Activated gamma-delta T cell (primary cell): ENCODE results near the gene SLC35A1.
A peak's percentile ranks its signal among the peaks of the same experiment; 100 is the strongest.
"Not testable (repeated sequence)": the region's sequence is repeated elsewhere in the genome, so short reads cannot be mapped to it uniquely, and the experiment has no call there.

Source experiments
- DNase-seq: peaks from one replicate; lab custom pipeline; 2025; lab: John Stamatoyannopoulos, UW
- total RNA-seq, 2 donors: gene quantifications; one replicate each; lab custom pipeline; 2026; lab: John Stamatoyannopoulos, UW

SLC35A1 gene, protein sequence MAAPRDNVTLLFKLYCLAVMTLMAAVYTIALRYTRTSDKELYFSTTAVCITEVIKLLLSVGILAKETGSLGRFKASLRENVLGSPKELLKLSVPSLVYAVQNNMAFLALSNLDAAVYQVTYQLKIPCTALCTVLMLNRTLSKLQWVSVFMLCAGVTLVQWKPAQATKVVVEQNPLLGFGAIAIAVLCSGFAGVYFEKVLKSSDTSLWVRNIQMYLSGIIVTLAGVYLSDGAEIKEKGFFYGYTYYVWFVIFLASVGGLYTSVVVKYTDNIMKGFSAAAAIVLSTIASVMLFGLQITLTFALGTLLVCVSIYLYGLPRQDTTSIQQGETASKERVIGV
- 14.0 to 14.4 reads per million in 2 donors for total RNA-seq

DNA sequence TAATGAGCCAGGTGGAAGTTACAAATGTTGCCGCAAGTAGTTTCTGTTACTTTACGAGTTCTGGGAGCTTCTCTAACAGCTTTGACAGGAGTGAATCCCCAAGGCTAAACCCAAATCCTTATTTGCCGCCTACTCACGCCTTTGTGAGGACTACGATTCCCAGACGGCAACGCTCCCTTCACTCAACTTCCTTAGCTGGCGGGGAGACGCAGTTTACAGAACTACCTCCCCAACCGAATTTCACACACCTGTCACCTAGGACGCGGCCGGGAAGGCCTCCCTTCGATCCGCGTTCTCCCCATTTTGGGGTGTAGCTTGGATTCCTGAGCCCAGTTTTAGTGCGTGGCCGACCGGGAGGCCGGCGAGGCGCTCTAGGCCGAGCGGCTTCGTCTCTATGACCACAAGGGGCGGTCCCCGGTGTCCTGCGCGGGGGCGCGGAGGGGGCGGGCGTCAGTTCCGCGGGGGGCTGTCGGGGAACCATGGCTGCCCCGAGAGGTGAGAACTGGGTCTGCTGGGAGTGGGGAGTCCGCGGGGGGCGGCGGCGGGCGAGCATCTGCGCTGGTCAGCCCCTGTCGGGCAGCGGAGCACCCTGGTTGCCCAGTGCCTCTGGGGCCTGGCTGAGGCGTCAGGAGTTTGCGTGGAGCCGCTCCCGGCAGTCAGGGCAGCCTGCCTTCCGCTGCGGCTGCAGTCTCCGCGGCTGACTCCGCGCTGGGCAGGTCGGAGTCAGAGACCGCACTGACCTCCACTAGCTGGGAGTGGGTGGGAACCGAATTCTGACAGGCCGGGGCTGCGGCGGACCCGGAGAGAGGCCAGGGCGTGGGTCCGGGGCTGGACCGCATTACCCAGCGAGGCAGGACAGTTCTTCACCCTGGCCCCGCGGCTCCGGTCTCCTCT, at the start of gene SLC35A1:
TSS of gene SLC35A1 (plus strand) at position 450 of the 894 bp plus-strand sequence. CDS start at position 480, 30 bp downstream.
- DNase-seq: peak; percentile 62

DNA sequence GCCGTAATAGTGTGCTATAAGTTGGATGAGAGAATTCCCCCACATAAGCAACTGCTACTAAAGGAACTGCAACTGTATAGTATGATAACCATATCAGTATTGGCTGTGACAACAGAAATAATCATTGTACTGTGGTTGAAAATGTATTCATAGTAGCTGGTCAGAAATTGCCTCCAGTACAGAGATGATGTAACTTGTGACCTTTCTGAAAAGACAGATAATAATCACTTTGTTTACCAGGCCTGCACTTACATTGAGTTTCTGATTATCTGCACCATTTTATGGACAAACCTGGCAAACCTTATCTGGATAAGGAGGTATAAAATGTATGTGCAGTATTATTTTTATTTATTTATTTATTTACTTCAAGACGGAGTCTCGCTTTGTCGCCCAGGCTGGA, 46.0 kb upstream of the SLC35A1 start:
- DNase-seq: no peak

DNA sequence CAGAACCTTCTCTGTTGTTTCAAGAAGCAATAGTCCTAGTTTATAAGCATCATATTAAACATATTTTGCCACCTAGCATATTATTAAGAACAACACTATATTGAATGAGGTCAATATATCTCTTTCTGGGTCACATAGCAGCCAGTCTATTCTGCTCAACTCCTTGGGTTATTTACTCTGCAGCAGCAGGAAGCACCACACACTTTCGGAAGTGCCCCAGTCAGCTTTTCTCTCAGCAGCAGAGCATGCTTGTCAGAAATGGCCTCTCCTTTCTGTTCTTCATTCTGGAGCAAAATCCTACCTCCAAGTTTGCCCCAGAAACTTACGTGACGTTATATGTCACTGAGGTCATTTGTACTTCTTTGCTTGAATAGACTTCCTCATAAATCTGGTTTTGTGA, 42.3 kb upstream of the SLC35A1 start:
- DNase-seq: no peak

DNA sequence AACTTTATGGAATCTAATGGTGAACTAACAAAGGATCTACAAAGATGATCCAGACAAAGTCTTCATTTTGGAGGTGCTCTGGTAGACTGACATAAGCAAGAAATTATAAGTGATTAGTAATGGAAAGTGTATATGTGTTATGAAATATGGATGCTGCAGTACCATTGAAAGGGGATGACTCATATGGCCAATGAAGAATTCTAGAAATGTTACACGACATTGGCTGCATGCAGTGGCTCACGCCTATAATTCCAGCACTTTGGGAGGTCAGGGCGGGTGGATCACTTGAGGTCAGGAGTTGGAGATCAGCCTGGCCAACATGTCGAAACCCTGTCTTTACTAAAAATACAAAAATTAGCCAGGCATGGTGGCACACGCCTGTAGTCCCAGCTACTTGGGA, 41.5 kb upstream of the SLC35A1 start:
- DNase-seq: no peak

DNA sequence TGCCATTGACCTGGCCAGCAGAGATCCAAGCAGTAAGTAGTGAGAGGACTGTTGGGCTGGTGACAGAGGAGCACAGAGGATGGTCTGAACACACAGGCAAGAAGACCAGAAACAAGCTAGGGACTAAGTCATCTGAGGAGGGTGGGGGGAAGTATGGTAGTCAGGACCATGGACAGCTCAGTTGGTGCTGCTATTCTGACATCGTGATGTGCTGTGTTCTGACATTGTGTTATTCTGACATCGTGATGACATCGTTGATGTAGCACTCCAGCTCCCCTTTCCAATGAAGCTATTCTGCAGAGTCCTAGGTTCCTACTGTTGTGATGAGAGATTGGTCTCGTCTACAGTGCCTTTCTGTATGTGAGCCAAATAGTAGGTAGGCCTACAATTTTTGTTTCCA, 36.3 kb upstream of the SLC35A1 start:
- DNase-seq: no peak

DNA sequence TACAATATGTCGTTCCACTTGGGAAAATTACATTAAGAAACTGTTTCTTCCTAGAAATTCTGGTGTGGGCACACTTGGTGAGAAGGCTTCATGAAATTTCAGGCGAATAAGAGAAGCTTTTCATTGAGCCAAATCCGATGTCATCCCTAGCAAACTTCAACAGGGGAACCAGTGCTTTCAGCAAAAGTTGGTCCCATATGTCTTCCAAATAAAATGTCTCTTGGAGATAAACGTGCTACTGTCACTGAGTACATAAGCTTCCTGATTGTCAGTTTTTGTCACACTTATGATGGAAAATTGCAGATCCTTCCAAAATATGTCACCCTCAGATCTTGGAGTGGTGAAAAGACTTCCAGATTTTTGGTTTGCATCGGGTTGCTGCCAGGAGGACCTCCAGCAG, 31.1 kb upstream of the SLC35A1 start:
- no peak for DNase-seq

DNA sequence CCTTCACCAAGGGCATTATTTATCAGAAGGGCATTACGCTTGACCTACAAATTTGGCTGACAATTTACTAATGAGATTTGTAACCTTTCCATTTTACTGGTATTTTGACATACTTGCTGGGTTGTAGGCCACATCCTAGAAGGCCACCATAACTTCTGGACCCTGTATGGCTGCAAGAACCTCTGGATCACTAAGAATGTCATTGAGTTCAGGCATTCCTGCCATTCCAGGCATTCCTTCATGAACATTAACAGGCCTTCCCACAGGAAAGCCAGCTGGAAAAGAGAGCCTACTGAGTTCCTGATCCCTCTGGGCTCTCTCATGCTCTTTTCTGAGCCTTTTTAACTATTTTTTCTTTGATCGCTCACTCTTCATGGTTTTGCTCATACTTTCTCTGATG, 28.4 kb upstream of the SLC35A1 start:
- DNase-seq: no peak

DNA sequence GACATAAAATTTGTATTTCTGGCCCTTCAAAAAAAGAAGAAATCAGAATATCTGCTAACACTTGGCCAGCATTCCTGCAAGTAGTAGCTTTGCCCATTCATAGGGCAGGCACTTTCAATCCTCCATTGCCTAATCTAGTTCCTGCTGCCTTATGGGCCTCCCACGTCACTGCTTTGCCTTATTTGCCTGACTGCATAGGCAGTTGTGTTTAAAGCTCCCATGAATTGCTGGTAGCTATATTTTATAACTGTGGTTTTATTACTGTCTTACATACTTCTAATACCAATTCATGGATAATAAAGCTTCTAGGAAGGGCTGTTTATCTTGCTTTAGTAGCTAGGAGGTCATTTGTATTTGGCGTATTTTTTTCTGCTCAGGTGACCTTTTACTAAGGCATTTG, 7.7 kb upstream of the SLC35A1 start:
- DNase-seq: no peak

DNA sequence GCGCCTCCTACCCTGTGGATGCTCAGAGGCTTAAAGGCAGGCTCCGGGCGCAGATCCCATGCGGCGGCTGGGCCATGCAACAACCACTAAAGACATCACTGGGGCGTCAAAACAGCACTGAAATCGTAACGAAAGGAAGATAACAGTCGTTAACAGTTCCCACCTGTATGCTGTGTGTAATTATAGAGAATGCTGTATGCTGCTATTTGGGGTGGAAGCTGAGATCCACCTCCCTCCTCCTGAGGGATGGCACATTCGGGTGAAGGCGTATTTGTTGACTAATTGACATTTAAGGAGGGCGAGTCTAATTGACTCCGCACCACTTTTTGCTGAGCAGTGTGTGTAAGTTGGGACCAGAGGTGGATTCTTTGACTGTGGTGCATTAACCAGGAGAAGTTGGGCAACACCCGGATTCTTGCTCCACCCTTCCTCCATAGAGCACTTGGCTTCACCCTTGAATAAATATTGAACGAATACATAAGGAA, 687 bp downstream of the SLC35A1 start:
- DNase-seq: no peak

DNA sequence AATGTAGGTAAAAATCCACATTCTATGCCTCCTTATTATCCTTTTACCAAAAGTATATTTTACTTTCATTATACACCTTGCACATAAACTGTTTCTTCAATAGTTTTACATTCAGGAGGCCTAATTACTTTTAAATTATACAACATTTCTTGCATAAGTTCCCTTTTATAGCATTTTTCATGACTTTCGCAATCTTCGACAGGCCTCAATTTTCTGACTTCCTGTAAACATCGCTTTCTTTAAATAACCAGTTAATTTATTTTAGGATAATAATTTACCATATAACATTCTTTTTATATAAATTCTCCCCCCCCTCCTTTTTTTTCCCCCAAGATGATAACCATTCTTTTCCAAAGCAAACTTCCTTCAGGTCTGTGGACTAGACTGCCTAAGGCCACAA, 9.2 kb downstream of the SLC35A1 start:
- DNase-seq: no peak

DNA sequence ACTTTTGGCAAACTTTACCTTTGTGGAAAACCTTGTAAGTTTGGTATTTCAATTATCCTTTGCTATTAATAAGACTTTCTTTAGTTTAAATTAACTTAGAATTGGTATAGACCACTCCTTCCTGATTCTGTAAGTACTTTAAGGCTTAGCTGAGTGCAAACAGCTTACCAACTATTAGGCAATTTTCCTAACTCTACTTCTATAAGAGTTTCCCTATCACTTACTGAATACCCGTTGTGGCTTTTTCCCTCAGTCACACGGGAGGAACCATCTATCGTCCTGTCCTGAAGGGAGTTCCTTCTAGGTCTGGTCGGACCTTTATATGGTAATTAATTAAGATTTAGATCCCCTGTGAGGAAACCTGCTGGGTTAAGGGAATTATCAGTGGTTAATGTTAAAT, 9.6 kb downstream of the SLC35A1 start:
- no peak for DNase-seq

DNA sequence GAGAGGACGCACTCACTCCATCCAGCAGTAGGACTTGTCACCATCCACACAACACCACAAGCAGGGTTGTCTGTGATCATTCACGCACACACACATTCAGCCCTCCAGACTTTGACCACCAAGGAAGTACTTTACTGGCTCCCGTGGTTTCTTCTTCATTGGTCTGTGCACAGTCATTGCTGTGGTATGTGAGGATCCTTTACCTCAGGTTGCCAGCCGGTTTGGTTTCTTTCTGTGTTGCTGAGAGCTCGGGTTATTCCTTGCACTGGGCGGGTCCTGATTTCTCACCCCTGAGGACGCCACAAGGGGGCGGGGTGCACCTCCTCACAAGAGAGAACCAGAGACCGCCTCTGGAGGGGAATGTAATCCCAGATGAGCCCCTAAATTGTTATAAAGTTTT, 11.2 kb downstream of the SLC35A1 start:
- DNase-seq: no peak

DNA sequence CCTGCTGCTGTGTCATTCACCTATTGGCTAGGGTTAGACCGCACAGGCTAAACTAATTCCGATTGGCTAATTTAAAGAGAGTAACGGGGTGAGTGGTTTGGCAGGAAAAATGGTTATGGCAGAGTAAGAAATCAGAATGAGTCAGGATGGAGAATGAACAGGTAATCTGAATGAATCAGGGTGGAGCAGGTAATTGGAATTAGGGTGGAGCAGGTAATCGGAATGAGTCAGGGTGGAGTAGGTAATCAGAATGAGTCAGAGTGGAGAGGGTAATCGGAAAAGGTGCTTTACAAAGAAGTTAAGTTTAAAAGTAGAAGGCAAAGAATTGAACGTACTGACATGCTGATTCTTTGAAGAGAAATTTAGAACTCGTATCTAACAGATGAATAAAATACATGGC, 11.7 kb downstream of the SLC35A1 start:
- DNase-seq: no peak

DNA sequence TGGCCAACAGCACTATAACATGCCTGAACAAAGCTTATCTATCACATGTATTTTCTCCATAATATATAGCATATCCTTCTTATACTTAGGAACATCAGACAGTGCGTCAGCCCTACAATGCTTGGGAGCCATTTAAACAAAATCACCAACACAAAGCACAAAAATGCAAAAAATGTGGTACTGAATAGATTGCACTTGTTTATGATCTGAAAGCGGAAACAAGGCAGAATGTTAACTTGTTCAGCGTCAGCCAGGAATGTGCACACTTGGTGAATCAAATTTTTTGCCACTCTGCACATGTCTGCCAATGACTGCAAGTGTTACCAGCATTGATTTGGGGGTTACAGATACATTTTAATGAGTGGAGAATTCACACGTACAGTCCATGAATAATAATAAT, 14.8 kb downstream of the SLC35A1 start:
- DNase-seq: no peak

DNA sequence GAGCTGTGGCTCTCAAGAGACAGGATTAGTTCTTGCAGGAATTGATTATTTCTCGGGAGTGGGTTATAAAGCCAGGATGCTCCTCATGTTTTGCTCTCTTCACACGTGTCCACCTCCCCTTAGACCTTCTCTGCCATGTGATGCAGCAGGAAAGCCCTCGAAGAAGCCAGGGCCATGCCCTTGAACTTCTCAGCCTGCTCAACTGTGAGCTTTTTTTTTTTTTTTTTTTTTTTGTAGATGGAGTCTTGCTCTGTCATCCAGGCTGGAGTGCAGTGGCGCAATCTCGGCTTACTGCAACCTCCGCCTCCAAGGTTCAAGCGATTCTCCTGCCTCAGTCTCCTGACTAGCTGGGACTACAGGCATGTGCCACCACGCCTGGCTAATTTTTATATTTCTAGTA, 16.6 kb downstream of the SLC35A1 start:
- DNase-seq: not testable (repeated sequence)

DNA sequence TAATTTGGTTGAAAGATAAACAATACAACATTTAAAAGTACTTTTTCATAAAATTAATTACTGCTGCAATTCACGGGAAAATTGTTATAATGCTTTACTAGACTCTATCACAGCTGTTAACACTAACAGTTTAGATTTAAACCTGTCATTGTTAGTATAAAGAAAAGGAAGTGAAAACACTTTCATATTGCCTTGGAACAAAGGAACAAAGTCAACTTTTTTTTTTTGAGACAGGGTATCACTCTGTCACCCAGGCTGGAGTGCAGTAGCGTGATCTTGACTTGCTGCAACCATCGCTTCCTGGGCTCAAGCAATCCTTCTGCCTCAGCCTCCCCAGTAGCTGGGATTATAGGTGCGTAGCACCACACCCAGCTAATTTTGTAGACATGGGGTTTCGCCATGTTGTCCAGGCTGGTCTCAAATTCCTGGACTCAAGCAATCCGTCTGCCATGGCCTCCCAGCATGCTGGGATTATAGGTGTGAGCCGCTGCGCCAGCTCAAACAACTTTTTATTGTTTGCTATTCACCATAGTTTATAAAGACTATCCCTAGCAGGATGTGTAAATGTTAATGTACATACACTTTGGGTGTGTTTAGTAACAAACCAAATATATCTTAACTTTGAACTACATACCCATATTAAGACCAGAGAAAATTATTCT, 22.1 kb downstream of the SLC35A1 start:
- no peak for DNase-seq

DNA sequence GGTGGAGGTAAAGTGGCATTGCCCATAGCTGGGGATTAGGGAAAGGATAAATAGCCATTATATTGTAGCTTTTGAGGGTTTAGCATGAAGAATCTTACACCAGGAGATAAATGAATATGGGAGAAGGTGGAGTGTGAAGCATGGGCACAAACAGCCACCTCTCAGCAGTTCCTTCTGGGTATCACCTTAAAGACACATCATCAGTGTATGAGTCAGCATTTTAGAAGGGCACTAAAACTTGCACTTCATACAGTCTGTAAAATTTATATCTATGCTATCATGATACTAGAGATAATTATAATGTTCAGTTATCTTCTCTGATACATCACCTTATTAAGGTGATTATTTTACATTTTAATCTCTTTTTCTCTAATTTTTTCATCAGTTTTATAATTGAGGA, 25.3 kb downstream of the SLC35A1 start:
- DNase-seq: no peak

DNA sequence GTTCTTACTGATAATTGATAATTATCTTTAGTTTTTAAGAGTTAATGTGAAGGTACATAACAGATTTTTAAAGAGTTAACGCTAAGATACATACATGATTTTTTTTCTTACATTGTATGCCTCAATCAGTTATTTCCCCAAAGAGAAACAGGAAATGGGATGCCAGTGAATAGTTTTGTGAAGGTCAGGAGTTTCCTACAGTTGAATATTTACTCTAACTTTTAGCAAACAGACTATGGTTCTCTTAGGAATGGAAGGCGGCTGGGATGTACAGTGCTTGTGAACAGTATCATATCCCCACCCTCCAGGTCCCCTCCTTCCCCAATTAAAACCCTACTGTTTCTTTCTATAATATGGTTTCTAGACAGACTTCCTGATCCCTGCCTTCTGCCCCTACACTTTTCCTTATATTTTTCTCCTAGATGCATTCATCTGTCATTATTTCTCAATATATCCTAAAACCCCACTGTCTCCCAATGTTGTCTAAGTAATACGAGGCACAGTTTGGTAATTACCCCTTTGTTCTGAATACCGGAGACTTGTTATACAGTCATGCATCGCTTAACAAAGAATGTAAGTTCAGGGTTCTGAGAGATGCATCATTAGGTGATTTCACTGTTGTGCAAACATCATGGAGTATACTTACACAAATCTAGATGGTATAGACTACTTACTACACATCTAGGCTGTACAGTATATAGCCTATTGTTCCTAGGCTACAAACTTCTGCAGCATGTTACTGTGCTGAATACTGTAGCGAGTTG, 29.2 kb downstream of the SLC35A1 start:
- no peak for DNase-seq

DNA sequence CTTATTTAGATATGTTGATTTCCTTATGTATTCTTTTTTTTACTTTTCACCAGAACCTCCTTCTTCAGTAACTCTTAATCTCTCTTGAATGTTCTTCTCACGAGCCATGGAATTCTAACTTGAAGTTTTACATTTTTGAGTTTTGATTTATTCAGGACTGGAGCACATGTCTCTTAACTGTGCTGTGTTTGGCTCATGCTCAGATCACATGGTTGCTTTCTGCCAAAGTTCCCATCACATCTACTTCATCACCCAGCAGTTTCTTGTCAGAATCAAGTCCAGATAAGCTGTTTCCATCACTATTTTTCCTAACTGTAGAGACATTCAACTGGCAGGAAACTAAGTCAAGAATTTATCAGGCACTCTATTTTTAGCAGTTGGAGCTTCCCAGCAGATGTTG, 31.7 kb downstream of the SLC35A1 start:
- no peak for DNase-seq

DNA sequence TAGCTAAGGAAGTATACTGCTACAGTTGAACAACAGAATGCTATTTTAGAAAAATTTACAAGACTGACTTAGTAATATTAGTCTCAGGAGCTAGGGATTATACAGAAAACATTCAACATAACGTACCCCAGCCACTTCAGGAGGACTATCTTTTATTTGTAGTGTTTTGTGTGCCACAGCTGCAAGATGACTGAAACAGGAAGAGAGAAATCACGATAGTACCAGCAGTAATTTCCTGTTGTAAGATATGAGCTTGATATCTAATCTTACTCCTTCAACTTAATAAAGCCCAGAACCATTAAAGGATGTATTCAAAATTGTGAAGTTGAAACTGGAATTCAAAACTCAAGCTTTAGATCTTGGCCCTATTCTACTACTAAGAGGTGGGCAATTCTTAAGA, 42.1 kb downstream of the SLC35A1 start:
- DNase-seq: no peak

DNA sequence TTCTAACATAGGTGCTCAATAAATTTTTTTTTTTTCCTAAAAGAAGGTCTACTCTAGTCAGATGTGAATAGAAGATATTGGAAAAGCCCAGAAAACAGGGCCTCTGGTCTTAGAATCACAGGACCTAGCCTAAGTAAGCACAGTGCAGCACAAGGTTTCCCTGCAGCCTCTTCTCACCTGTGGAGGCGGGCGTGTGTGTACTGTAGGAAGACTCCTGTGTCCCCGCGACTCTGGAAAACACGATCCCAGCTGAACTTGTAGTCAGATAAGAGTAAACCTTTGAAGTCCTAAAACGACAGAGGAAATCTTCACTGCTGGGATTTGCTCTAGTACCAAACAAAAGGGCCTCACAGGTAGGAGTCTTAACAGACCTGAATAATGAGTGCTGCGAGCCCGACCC, 45.7 kb downstream of the SLC35A1 start:
- no peak for DNase-seq

DNA sequence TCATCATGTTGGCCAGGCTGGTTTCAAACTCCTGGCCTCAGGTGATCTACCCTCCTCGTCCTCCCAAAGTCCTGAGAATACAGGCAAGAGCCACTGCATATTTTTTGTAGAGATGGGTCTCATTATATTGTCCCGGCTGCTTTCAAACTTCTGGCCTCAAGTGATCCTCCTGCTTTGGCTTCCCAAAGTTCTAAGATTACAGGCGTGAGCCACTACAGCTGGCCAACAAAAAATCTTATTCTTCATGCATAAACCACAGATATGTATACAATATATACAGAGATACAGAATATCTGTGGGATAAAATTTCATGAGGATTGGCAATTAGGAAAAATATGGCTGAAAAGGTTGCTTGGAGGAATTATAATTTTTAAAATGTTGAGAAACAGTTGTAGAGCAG, 49.9 kb downstream of the SLC35A1 start:
- DNase-seq: no peak
